T-helper 2 cell treated with Interferon-gamma antibody and Interleukin-4, amounts not matched to agents 5 μg/mL and 100 μg/mL, for 36 hours (primary cell): ENCODE results near the gene RBM18.

Source experiments
- DNase-seq: peaks from one replicate; pipeline ENCODE4 v3.0.0; 2021; ENCODE audit warnings: low spot score
- H3K27ac Mint-ChIP-seq: one replicate; pipeline ENCODE4 v1.8.0; 2021; ENCODE audit warnings: mild to moderate bottlenecking, mixed read lengths
- H3K27me3 Mint-ChIP-seq: one replicate; pipeline ENCODE4 v1.8.0; 2021; ENCODE audit warnings: low read depth, mixed read lengths
- H3K36me3 Mint-ChIP-seq: one replicate; pipeline ENCODE4 v1.8.0; 2021; ENCODE audit warnings: low read depth, mixed read lengths
- H3K4me1 Mint-ChIP-seq: one replicate; pipeline ENCODE4 v1.8.0; 2021; ENCODE audit warnings: low read depth, mixed read lengths
- H3K4me3 Mint-ChIP-seq: one replicate; pipeline ENCODE4 v1.8.0; 2022; ENCODE audit warnings: mild to moderate bottlenecking, moderate library complexity, mixed read lengths
- H3K9me3 Mint-ChIP-seq: one replicate; pipeline ENCODE4 v1.8.0; 2021; ENCODE audit warnings: mixed read lengths

RBM18 gene

GRCh38 chr9:122223435-122223834, 41.2 kb downstream of the RBM18 start:
- Mint-ChIP-seq H3K9me3 (no peaks in the 10 kb centered on the region), H3K27me3 (peaks cover 75% of the 10 kb centered on the region), H3K4me1 (peaks cover 21% of the 10 kb centered on the region), H3K27ac (no peak overlapping the region), H3K4me3 (no peak overlapping the region), H3K36me3 (no peaks in the 10 kb centered on the region)
- no peak for DNase-seq

GRCh38 chr9:122222791-122223190, 41.8 kb downstream of the RBM18 start:
- Mint-ChIP-seq H3K4me1 (peaks cover 27% of the 10 kb centered on the region), H3K4me3 (no peak overlapping the region), H3K36me3 (no peaks in the 10 kb centered on the region), H3K9me3 (no peaks in the 10 kb centered on the region), H3K27ac (no peak overlapping the region), H3K27me3 (peaks cover 79% of the 10 kb centered on the region)
- no peak for DNase-seq

- no peak overlapping the region for H3K27ac Mint-ChIP-seq
- H3K9me3 Mint-ChIP-seq: no peaks in the 10 kb centered on the region
- no peak overlapping the region for H3K4me3 Mint-ChIP-seq
- DNase-seq: no peak
- no peaks in the 10 kb centered on the region for H3K36me3 Mint-ChIP-seq
- H3K27me3 Mint-ChIP-seq: peaks cover 77% of the 10 kb centered on the region
- peaks cover 30% of the 10 kb centered on the region for H3K4me1 Mint-ChIP-seq
Measured at GRCh38 chr9:122221183-122221811, 43.3 kb downstream of the RBM18 start.

- H3K9me3 Mint-ChIP-seq: no peaks in the 10 kb centered on the region
- no peak overlapping the region for H3K27ac Mint-ChIP-seq
- H3K4me1 Mint-ChIP-seq: peaks cover 30% of the 10 kb centered on the region
- no peak for DNase-seq
- H3K27me3 Mint-ChIP-seq: peaks cover 82% of the 10 kb centered on the region
- H3K36me3 Mint-ChIP-seq: no peaks in the 10 kb centered on the region
- H3K4me3 Mint-ChIP-seq: no peak overlapping the region
Measured at GRCh38 chr9:122220673-122221182, 43.9 kb downstream of the RBM18 start.

GRCh38 chr9:122219856-122220672, 44.6 kb downstream of the RBM18 start:
- Mint-ChIP-seq H3K4me1 (peaks cover 30% of the 10 kb centered on the region), H3K36me3 (no peaks in the 10 kb centered on the region), H3K27ac (no peak overlapping the region), H3K27me3 (peaks cover 84% of the 10 kb centered on the region), H3K4me3 (peak overlapping the region; percentile 72), H3K9me3 (no peaks in the 10 kb centered on the region)
- DNase-seq: no peak

- no peak for DNase-seq
- H3K36me3 Mint-ChIP-seq: no peaks in the 10 kb centered on the region
- H3K9me3 Mint-ChIP-seq: no peaks in the 10 kb centered on the region
- peaks cover 32% of the 10 kb centered on the region for H3K4me1 Mint-ChIP-seq
- H3K4me3 Mint-ChIP-seq: peak overlapping the region; percentile 72
- H3K27ac Mint-ChIP-seq: no peak overlapping the region
- H3K27me3 Mint-ChIP-seq: peaks cover 84% of the 10 kb centered on the region
Measured at GRCh38 chr9:122218935-122219855, 45.4 kb downstream of the RBM18 start.

GRCh38 chr9:122218071-122218934, 46.3 kb downstream of the RBM18 start:
- H3K4me1 Mint-ChIP-seq: peaks cover 31% of the 10 kb centered on the region
- peak overlapping the region; percentile 72 for H3K4me3 Mint-ChIP-seq
- H3K27me3 Mint-ChIP-seq: peaks cover 84% of the 10 kb centered on the region
- H3K36me3 Mint-ChIP-seq: no peaks in the 10 kb centered on the region
- no peaks in the 10 kb centered on the region for H3K9me3 Mint-ChIP-seq
- DNase-seq: no peak
- no peak overlapping the region for H3K27ac Mint-ChIP-seq

- Mint-ChIP-seq H3K27me3 (peaks cover 84% of the 10 kb centered on the region), H3K4me3 (no peak overlapping the region), H3K36me3 (no peaks in the 10 kb centered on the region), H3K4me1 (peaks cover 31% of the 10 kb centered on the region), H3K9me3 (no peaks in the 10 kb centered on the region), H3K27ac (no peak overlapping the region)
- DNase-seq: no peak
Measured at GRCh38 chr9:122217640-122218039, 47.0 kb downstream of the RBM18 start.

GRCh38 chr9:122216798-122217418, 47.7 kb downstream of the RBM18 start:
- H3K27ac Mint-ChIP-seq: no peak overlapping the region
- peaks cover 84% of the 10 kb centered on the region for H3K27me3 Mint-ChIP-seq
- no peak for DNase-seq
- no peak overlapping the region for H3K4me3 Mint-ChIP-seq
- H3K9me3 Mint-ChIP-seq: no peaks in the 10 kb centered on the region
- no peaks in the 10 kb centered on the region for H3K36me3 Mint-ChIP-seq
- H3K4me1 Mint-ChIP-seq: peaks cover 31% of the 10 kb centered on the region

GRCh38 chr9:122216138-122216797, 48.4 kb downstream of the RBM18 start:
- peaks cover 31% of the 10 kb centered on the region for H3K4me1 Mint-ChIP-seq
- no peak for DNase-seq
- no peak overlapping the region for H3K27ac Mint-ChIP-seq
- peaks cover 84% of the 10 kb centered on the region for H3K27me3 Mint-ChIP-seq
- H3K9me3 Mint-ChIP-seq: no peaks in the 10 kb centered on the region
- H3K36me3 Mint-ChIP-seq: no peaks in the 10 kb centered on the region
- no peak overlapping the region for H3K4me3 Mint-ChIP-seq

- H3K27me3 Mint-ChIP-seq: peaks cover 81% of the 10 kb centered on the region
- no peak overlapping the region for H3K27ac Mint-ChIP-seq
- H3K4me1 Mint-ChIP-seq: peaks cover 31% of the 10 kb centered on the region
- H3K4me3 Mint-ChIP-seq: no peak overlapping the region
- H3K9me3 Mint-ChIP-seq: no peaks in the 10 kb centered on the region
- H3K36me3 Mint-ChIP-seq: no peaks in the 10 kb centered on the region
- DNase-seq: no peak
Measured at GRCh38 chr9:122215663-122216062, 49.0 kb downstream of the RBM18 start.

GRCh38 chr9:122214507-122214906, 50.1 kb downstream of the RBM18 start:
- Mint-ChIP-seq H3K4me3 (peak overlapping the region; percentile 68), H3K9me3 (no peaks in the 10 kb centered on the region), H3K36me3 (no peaks in the 10 kb centered on the region), H3K27ac (no peak overlapping the region), H3K27me3 (peaks cover 70% of the 10 kb centered on the region), H3K4me1 (peaks cover 25% of the 10 kb centered on the region)
- no peak for DNase-seq
